Brain microvascular endothelial cell (primary cell): Measurements from ENCODE around the gene SEC23B.
A peak's percentile ranks its signal among the peaks of the same experiment; 100 is the strongest.

ENCODE experiments used
- DNase-seq: peaks from one replicate; pipeline ENCODE4 v3.0.0-alpha.2; 2020
- H3K27ac ChIP-seq: fragments of 250-450 bp; sonication (Bioruptor Pico); 2 replicates; pipeline ENCODE4 v1.5.1; 2020; ENCODE audit warnings: mild to moderate bottlenecking, moderate library complexity
- H3K27me3 ChIP-seq: fragments of 250-450 bp; sonication (Bioruptor Pico); replicated peaks from 2 replicates; pipeline ENCODE4 v1.5.1; 2020; ENCODE audit warnings: mild to moderate bottlenecking
- H3K36me3 ChIP-seq: fragments of 250-450 bp; sonication (Bioruptor Pico); replicated peaks from 2 replicates; pipeline ENCODE4 v1.5.1; 2020; ENCODE audit warnings: mild to moderate bottlenecking
- H3K4me3 ChIP-seq: 2 replicates; pipeline ENCODE4 v1.5.1; 2011; ENCODE audit warnings: low read depth, mild to moderate bottlenecking, control low read depth, low read length, moderate library complexity
- CTCF ChIP-seq: IDR thresholded peaks from 2 replicates; pipeline ENCODE4 v1.5.1; 2011; ENCODE audit warnings: low read depth, mild to moderate bottlenecking, moderate library complexity, low read length, control low read depth, inconsistent platforms; ENCODE audit errors: missing control alignments
- in situ Hi-C: cut with HindIII; loops from 2 replicates; pipeline ENCODE4 v1.10.0; 2017; ENCODE audit warnings: low sequenced_read_pairs, low pct_ligation_motif_present

The SEC23B gene

GRCh38 chr20:18578581-18578980, 70.8 kb downstream of the SEC23B start:
- Histone ChIP-seq H3K27me3 (no peaks in the 10 kb centered on the region), H3K36me3 (no peaks in the 10 kb centered on the region), H3K4me3 (no peak overlapping the region), H3K27ac (no peak overlapping the region)
- in situ Hi-C loops: no loop called here
- no peak for TF ChIP-seq CTCF
- DNase-seq: no peak

- H3K27me3 ChIP-seq: no peaks in the 10 kb centered on the region
- no peak overlapping the region for H3K27ac ChIP-seq
- H3K36me3 ChIP-seq: no peaks in the 10 kb centered on the region
- DNase-seq: no peak
- in situ Hi-C loops: no loop called here
- TF ChIP-seq CTCF: no peak
- H3K4me3 ChIP-seq: no peak overlapping the region
These were observed 72.3 kb downstream of the SEC23B start for GRCh38 chr20:18580012-18580411.

GRCh38 chr20:18585134-18585533, 77.4 kb downstream of the SEC23B start:
- H3K36me3 ChIP-seq: no peaks in the 10 kb centered on the region
- no peak overlapping the region for H3K27ac ChIP-seq
- no peak overlapping the region for H3K4me3 ChIP-seq
- no peaks in the 10 kb centered on the region for H3K27me3 ChIP-seq
- TF ChIP-seq CTCF: no peak
- peak; percentile 18 for DNase-seq
- in situ Hi-C loops: no loop called here

- Histone ChIP-seq H3K27ac (peak within 1 kb of the TSS; percentile 69), H3K36me3 (no peaks in the 10 kb centered on the region), H3K27me3 (no peaks in the 10 kb centered on the region), H3K4me3 (peak within 1 kb of the TSS; percentile 66)
- peak; percentile 86 for DNase-seq
- in situ Hi-C loops: no loop called here
- peak; percentile 61 for TF ChIP-seq CTCF
These were observed 80.2 kb downstream of the SEC23B start, which contains the start of gene DTD1 for GRCh38 chr20:18587665-18588573. TSS of gene DTD1 (plus strand) at chr20:18588054. CDS start at chr20:18588073, 19 bp downstream.

GRCh38 chr20:18588574-18588933, 80.8 kb downstream of the SEC23B start:
- H3K27ac ChIP-seq: no peak overlapping the region
- in situ Hi-C loops: no loop called here
- no peaks in the 10 kb centered on the region for H3K27me3 ChIP-seq
- no peaks in the 10 kb centered on the region for H3K36me3 ChIP-seq
- DNase-seq: peak; percentile 1
- TF ChIP-seq CTCF: no peak
- peak overlapping the region; percentile 66 for H3K4me3 ChIP-seq
